GM19372 (cell line): ENCODE results near the gene KANSL1.
"Not testable (repeated sequence)": the region's sequence is repeated elsewhere in the genome, so short reads cannot be mapped to it uniquely, and the experiment has no call there.

Experiments used
- ATAC-seq: cut with Tn5 transposase; IDR thresholded peaks from one replicate; pipeline ENCODE4 v1.9.1; 2021; ENCODE audit warnings: mild to moderate bottlenecking, low read depth, moderate library complexity; ENCODE audit not compliant: unreplicated experiment

Gene KANSL1

GRCh38 chr17:46193151-46193625, at the start of gene KANSL1:
KANSL1 (minus strand) TSS chr17:46193429; CDS start chr17:46172143, 21,286 bp downstream.
- peak; percentile 63 for ATAC-seq

DNA sequence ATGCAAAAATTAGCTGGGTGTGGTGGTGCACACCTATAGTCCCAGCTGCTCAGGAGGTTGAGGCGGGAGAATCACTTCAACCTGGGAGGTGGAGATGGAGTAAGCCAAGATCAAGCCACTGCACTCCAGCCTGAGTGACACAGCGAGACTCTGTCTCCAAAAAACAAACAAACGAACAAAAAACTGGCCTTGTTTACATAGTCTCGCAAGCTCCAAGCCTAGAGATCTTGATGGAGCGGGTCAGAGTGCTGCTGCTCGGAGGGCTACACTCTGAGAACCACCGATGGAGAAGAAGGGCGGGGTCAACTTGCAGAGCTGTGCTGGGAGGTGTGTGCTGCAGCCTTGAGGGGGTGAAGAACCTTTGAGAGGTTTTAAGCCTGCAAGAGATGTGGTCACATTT, 38.1 kb upstream of the KANSL1 start:
- not testable (repeated sequence) for ATAC-seq

DNA sequence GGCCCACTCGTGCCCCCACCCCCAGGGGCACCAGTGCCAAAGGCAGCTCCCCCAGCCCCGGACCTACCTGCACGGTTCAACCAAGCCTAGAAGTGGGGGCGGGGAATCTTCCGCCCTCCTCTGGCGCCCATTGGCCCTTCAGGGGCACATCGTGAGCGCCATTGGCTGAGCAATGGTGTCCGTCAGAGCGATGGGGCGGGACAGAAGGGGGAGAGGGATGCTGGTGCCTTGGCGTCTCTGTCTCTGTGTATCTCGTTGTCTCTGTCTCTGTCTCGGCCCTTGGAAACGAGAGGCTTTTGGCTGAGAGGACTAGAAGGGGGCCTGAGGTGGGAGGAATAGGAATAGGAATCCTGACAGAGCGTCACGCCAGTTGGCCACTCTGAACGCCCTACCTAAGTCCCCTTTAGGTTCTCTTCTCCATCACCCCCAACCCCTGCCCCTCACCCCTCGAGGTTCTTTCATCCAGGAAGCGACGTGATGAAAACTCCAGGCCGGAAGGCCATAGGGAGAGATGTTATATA, 32.1 kb upstream of the KANSL1 start:
- ATAC-seq = peak; percentile 98

- ATAC-seq = peak; percentile 53
These were observed 31.6 kb upstream of the KANSL1 start for GRCh38 chr17:46224864-46225263.

- ATAC-seq = not testable (repeated sequence)
These were observed 29.8 kb upstream of the KANSL1 start for GRCh38 chr17:46223041-46223440.

GRCh38 chr17:46216682-46217081, 23.5 kb upstream of the KANSL1 start:
- no peak for ATAC-seq

- no peak for ATAC-seq
These were observed 19.6 kb upstream of the KANSL1 start for GRCh38 chr17:46212634-46213435.

DNA sequence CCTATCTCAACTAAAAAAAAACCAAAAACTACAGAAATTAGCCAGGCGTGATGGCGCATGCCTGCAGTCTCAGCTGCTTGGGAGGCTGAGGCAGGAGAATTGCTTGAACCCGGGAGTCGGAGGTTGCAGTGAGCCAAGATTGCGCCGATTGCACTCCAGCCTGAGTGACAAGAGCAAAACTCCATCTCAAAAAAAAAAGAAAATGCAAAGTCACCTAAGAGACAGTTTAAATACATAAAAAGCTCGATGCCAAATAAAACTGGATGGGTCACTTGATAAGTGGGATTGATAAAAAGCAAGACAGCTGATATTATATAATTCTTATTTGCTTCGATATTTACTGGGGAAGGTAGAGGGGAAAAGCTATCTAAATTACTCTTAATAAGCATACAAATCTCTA, 15.8 kb upstream of the KANSL1 start:
- no peak for ATAC-seq

DNA sequence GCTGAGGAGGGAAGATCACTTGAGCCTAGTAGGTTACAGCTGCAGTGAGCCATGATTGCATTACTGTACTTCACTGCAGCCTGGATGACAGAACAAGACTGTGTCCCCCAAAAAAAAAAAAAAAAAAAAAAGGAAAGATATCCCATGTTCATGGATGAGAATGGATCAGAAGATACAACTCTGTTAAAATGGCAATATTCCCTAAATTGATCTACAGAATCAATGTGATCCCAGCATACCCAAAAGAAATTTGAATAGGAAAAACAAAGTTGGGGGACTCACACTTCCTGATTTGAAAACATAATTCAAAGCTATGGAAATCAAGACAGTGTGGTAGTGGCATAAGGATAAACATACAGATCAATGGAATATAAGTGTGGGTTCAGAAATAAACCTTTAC, 12.7 kb upstream of the KANSL1 start:
- ATAC-seq = no peak

- ATAC-seq = no peak
These were observed 9.2 kb upstream of the KANSL1 start for GRCh38 chr17:46202424-46202823.

DNA sequence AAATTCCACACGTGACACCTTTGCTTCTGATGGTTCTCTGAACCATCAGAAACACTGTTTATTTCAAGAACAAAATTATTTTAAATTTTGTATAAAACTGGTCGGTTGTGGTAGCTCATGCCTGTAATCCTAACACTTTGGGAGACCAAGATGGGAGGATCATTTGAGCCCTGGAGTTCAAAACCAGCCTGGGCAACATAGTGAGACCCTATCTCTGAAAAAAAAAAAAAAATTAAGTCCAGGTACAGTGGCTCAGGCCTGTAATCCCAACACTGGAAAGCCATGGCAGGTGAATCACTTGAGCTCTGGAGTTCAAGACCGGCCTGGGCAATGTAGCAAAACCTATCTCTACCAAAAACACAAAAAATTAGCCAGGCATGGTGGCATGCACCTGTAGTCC, 8.3 kb upstream of the KANSL1 start:
- no peak for ATAC-seq

- no peak for ATAC-seq
These were observed 7.0 kb upstream of the KANSL1 start for GRCh38 chr17:46200197-46200596.

DNA sequence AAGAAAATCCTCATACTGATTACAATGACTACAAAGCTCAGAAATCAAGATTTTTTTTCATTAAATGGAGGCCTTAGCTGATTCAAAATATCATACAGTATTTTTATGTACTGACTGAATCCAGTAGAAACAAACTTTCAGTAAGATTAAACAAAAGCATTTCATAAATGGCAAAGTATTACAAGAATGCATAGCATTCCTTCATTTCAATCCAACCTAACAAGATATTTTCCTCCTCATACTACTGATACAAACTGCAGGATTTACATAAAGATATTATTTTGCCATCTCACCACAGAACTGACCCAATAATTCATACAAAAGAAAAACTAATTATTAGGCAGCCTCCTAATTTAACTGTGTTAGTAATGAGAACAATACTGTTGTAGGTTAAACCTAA, 6.2 kb upstream of the KANSL1 start:
- ATAC-seq = no peak

DNA sequence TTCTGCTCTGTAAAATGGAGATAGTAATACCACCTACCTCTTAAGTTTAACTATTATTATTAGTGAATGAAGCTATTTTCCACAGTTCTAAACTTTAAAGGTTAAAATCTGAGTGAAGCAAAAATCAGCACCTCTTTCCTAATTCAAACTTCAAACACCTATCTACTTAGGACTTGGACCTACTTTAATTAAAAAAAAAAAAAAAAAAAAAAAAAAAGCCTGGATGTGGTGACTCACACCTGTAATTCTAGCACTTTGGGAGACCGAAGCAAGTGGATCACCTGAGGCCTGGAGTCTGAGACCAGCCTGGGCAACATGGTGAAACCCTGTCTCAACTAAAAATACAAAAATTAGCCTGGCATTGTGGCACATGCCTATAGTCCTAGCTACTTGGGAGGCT, 5.0 kb upstream of the KANSL1 start:
- no peak for ATAC-seq

DNA sequence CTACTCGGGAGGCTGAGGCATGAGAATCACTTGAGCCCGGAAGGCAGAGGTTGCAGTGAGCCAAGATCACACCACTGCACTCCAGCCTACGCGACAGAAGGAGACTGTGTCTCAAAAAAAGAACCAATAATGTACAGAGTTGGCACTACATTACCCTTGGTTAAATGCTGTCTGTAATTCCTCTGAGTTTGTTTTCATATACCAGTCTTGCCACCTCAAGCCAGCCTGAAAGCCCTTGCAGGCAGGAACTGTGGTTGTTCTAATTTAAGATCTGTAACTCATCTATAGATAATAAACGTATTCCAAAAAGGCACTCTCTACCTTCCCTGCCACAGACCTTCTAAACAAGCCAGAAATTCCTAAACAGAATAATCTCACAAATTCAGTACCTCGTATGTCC, 4.3 kb upstream of the KANSL1 start:
- ATAC-seq = no peak

- ATAC-seq = no peak
These were observed 2.9 kb upstream of the KANSL1 start for GRCh38 chr17:46195939-46196716.

DNA sequence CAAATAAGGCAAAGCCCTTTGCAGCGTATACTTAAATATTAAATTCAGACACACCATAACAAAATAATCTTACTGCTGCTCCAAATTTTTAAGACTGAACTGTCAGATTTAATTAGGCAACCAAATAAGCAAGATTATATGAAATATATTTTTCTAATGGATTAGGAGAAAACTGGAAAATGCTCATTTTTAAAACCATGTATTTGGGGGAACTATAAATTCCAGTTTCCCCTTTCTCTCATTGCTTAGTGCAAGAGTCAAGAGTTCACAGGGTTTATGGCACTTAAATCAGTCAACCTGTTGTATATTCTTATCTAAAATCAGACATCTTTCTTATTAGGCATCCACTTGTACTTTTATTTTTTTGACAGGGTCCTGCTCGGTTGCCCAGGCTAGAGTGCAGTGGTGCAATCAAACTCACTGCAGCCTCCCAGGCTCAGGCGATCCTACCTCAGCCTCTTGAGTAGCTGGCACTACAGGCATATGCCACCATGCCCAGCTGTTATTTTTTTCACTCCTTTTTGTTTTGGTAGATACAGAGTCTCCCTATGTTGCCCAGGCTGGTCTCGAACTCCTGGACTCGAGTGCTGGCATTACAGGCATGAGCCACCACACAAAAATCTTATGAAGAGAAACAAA, 2.1 kb upstream of the KANSL1 start:
- no peak for ATAC-seq

DNA sequence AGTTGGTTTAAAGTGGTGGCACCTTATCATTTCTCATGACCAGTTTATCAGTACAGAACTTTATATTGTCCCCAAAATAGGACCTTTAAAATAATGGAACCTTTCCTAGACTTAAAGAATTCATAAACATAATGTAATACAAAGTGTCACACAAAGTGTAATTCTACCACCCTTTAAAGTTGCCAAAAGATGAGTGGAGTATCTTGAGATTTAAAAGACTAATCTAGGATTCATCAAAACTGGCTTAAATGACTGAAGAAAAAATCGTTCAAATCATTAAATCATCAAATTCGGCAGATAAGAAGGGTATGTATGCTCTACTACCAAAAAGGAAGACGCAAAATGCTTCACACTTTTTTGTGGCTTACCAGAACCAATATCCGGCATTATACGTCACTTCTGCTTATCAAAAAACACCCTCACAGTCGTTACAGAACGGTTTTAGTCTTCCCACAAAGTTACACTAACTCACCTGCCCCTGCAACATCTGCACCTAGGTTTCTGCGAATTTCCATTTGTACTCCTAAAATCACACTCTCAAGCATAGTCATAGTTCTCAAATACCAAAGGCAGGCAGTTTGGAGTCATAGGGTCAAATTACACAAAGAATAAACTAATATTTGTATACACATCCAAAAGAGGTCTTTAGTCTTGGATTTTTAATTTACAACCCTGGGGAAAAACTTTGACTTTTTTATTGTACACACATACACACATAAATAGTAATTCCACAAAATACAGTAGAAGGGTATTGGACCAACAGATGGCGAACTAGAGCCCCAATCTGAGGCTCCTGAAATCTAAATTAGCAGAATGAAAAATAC, 1.4 kb upstream of the KANSL1 start:
- no peak for ATAC-seq

DNA sequence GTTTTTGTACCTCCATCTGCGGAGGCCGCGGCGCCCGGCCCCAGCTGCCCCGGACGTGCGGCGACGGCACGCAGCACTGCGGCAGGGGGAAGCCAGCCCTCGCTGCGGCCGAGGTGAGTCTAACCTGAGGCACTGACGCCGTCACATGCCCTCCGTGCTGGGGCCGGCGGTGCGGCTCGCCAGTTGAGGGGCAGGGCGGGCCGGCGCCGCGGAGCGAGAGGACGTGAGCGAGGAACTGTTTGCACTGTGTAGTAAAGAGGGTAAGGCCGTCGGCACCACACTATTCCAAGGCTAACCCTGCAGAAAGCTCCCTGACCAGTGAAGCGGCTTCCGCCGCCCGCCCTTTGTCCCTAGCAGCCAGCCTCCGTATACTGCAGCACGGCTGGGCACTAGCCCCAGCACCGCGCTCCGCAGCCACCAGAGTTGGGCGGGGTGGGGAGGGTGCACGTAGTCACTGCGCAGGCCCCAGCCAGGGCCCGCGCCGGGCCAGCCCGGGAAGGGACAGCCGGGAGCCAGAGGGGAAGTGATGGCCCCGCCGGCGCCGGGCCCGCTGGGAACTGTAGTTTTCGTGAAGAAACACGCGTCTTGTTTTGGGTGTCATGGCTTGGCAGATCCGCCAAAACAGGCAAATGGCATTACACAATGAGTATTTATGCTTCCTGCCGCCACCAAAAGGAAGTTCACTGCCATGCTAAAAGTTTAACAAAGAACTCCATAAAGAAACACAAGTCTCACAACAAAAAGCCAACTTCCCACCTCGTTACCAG, 580 bp upstream of the KANSL1 start:
- peak; percentile 51 for ATAC-seq
